ENCODE data around the gene KCNK3.

- TF ChIP-seq EZH2 (IDR thresholded peaks at IDR 0.05; ENCODE audit: borderline replicate concordance, low read depth, low read length, severe bottlenecking) = no peak
- TF ChIP-seq CTCF (IDR thresholded peaks at IDR 0.05; ENCODE audit: extremely low read depth in 1 of 2, insufficient read depth in 1 of 2, low read depth in 1 of 2, low read length in 2 of 2) = no peak
- no peak for TF ChIP-seq POLR2A (IDR thresholded peaks at IDR 0.05; ENCODE audit: low read depth, low read length)
- TF ChIP-seq POLR2AphosphoS5 (IDR thresholded peaks at IDR 0.05; ENCODE audit: insufficient read depth, low read depth, low read length) = no peak
Measured at GRCh38 chr2:26778507-26778906, 86.0 kb downstream of the KCNK3 start.

Measured in endothelial cell of umbilical vein (primary cell).